ENCODE measurements around the gene CCR8.

DNA sequence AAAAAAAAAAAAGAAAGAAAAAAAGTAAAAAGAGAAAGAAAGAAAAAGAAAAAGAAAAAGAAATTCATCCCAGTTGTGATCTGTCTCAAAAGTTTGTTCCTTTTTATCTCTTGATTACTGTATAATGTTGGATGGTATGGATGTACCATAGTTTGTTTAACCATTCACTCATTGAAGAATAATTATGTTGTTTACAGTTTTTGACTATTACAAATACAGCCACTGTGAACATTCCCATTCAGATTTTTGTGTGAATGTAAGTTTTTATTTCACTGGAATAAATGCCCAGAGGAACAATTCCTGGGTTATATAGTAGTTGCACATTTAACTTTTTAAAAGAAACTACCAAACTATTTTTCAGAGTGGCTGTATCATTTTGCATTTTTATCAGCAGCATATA, 10.3 kb upstream of the CCR8 start:
- TF ChIP-seq, protein P1, sequence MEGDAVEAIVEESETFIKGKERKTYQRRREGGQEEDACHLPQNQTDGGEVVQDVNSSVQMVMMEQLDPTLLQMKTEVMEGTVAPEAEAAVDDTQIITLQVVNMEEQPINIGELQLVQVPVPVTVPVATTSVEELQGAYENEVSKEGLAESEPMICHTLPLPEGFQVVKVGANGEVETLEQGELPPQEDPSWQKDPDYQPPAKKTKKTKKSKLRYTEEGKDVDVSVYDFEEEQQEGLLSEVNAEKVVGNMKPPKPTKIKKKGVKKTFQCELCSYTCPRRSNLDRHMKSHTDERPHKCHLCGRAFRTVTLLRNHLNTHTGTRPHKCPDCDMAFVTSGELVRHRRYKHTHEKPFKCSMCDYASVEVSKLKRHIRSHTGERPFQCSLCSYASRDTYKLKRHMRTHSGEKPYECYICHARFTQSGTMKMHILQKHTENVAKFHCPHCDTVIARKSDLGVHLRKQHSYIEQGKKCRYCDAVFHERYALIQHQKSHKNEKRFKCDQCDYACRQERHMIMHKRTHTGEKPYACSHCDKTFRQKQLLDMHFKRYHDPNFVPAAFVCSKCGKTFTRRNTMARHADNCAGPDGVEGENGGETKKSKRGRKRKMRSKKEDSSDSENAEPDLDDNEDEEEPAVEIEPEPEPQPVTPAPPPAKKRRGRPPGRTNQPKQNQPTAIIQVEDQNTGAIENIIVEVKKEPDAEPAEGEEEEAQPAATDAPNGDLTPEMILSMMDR (IDR thresholded peaks at IDR 0.05; ENCODE audit: poor library complexity, severe bottlenecking): no peak
- TF ChIP-seq POLR2AphosphoS5 (IDR thresholded peaks at IDR 0.05): no peak

All from neural cell (in vitro differentiated cells).